A549 (cell line): Measurements from ENCODE around the gene APCDD1. TPM values are rescaled to one million over a fixed set of nuclear protein-coding genes. Genes with fewer than 3 reads are reported as not detected.

Experiments
- ATAC-seq, 2 experiments: fragments of 200-7000 bp in 1 of 2; fragments of >200 bp in 1 of 2; cut with Nextera tagmentation in 1 of 2; cut with Tn5 transposase in 1 of 2; 3 replicates each; pipeline versions ENCODE4 v1.8.0 to v1.9.1; 2018 to 2020; ENCODE audit warnings: mild to moderate bottlenecking in 1 of 2, moderate library complexity in 1 of 2
- CTCF ChIA-PET: fragments of 300-600 bp; sonication (Branson Sonifier 250); formaldehyde crosslinking; extraction: SDS; loops from one replicate; lab custom pipeline; 2021; ENCODE audit warnings: antibody characterized with exemption, inconsistent platforms; lab: Yijun Ruan, JAX
- POLR2A ChIA-PET: fragments of 350-600 bp; formaldehyde crosslinking; extraction: SDS; loops from one replicate; lab custom pipeline; 2021; ENCODE audit warnings: antibody characterized with exemption, inconsistent platforms; lab: Yijun Ruan, JAX
- DNase-seq, 2 experiments: peaks; one replicate each; pipeline versions ENCODE4 v3.0.0 to v3.0.0-alpha.2; 2011 to 2016; ENCODE audit warnings: low read depth in 1 of 2, low spot score in 1 of 2
- FAIRE-seq: peaks from 2 replicates; lab custom pipeline; 2011; peaks lifted over from hg19 to GRCh38; lab: Jason Lieb, UNC
- H3K27ac ChIP-seq, 2 experiments: fragments of >200 bp; sonication (Bioruptor Twin); formaldehyde crosslinking; 3 replicates each; pipeline ENCODE4 v1.5.1; 2016 to 2017
- H3K4me1 ChIP-seq: fragments of >200 bp; sonication (Bioruptor Twin); formaldehyde crosslinking; 3 replicates; pipeline ENCODE4 v1.6.1; 2016
- H3K4me2 ChIP-seq: fragments of >200 bp; sonication (Bioruptor Twin); formaldehyde crosslinking; 3 replicates; pipeline ENCODE4 v1.6.1; 2016
- H3K4me3 ChIP-seq: fragments of >200 bp; sonication (Bioruptor Twin); formaldehyde crosslinking; 3 replicates; pipeline ENCODE4 v1.5.1; 2016
- H3K9me3 ChIP-seq: fragments of >200 bp; sonication (Bioruptor Twin); formaldehyde crosslinking; 3 replicates; pipeline ENCODE4 v1.6.1; 2016
- BCL3 ChIP-seq: fragments of >200 bp; sonication (Bioruptor Twin); formaldehyde crosslinking; IDR thresholded peaks from 3 replicates; pipeline ENCODE4 v1.6.1; 2016
- CHD2 ChIP-seq: fragments of 150-350 bp; IDR thresholded peaks from 2 replicates; pipeline ENCODE4 v1.6.1; 2014; ENCODE audit warnings: low read length; ENCODE audit not compliant: partially characterized antibody
- CHD4 ChIP-seq: fragments of 200-600 bp; sonication (generic); IDR thresholded peaks from 2 replicates; pipeline ENCODE4 v1.6.1; 2016; ENCODE audit warnings: antibody characterized with exemption, mild to moderate bottlenecking, borderline replicate concordance
- CTCF ChIP-seq: fragments of >200 bp; sonication (Bioruptor Twin); formaldehyde crosslinking; IDR thresholded peaks from 3 replicates; pipeline ENCODE4 v1.5.1; 2016
- E2F6 ChIP-seq: IDR thresholded peaks from 2 replicates; pipeline ENCODE4 v1.6.1; 2012; ENCODE audit warnings: low read depth, borderline replicate concordance
- FOSL2 ChIP-seq, 2 experiments: fragments of 450-650 bp in 1 of 2; fragments of >200 bp in 1 of 2; sonication (Bioruptor Twin) in 1 of 2; formaldehyde crosslinking; IDR thresholded peaks; 2 replicates each; pipeline versions ENCODE4 v1.5.0 to v1.6.1; 2016 to 2020; ENCODE audit warnings: mild to moderate bottlenecking in 1 of 2, moderate library complexity in 1 of 2
- HDAC2 ChIP-seq: fragments of 200-600 bp; sonication (generic); IDR thresholded peaks from 2 replicates; pipeline ENCODE4 v1.6.1; 2016
- HMGXB4 ChIP-seq: fragments of 250-450 bp; sonication (Bioruptor Pico); IDR thresholded peaks from 2 replicates; pipeline ENCODE4 v1.5.0; 2021; ENCODE audit warnings: mild to moderate bottlenecking, moderate library complexity, borderline replicate concordance
- HOXA7 ChIP-seq: fragments of 250-450 bp; sonication (Bioruptor Pico); IDR thresholded peaks from 2 replicates; pipeline ENCODE4 v1.5.0; 2020; ENCODE audit warnings: mild to moderate bottlenecking, moderate library complexity
- HOXB5 ChIP-seq: fragments of 250-450 bp; sonication (Bioruptor Pico); IDR thresholded peaks from 2 replicates; pipeline ENCODE4 v1.5.0; 2020; ENCODE audit warnings: mild to moderate bottlenecking, moderate library complexity
- KDM1A ChIP-seq: fragments of 200-600 bp; sonication (generic); IDR thresholded peaks from 2 replicates; pipeline ENCODE4 v1.6.1; 2016; ENCODE audit warnings: low read depth, mild to moderate bottlenecking
- MAFK ChIP-seq: fragments of 450-650 bp; IDR thresholded peaks from 2 replicates; pipeline ENCODE4 v1.6.1; 2014; ENCODE audit not compliant: partially characterized antibody
- POLR2A ChIP-seq: IDR thresholded peaks from 2 replicates; pipeline ENCODE4 v1.6.1; 2012; ENCODE audit warnings: mild to moderate bottlenecking, low read length
- RAD21 ChIP-seq, 2 experiments: fragments of >200 bp in 1 of 2; sonication (Bioruptor Twin) in 1 of 2; formaldehyde crosslinking in 1 of 2; IDR thresholded peaks in 1 of 2; conservative IDR thresholded peaks in 1 of 2; 2 replicates in 1 of 2; 3 replicates in 1 of 2; pipeline ENCODE4 v1.6.1; 2012 to 2018; ENCODE audit warnings: inconsistent platforms in 1 of 2
- RCOR1 ChIP-seq: fragments of 150-350 bp; IDR thresholded peaks from 2 replicates; pipeline ENCODE4 v1.6.1; 2014; ENCODE audit warnings: antibody characterized with exemption, low read length, low read depth
- ZNF302 ChIP-seq: fragments of 250-450 bp; sonication (Bioruptor Pico); IDR thresholded peaks from 2 replicates; pipeline ENCODE4 v1.9.0; 2021; ENCODE audit warnings: inconsistent platforms, mild to moderate bottlenecking, moderate library complexity
- ZSCAN20 ChIP-seq: fragments of 250-450 bp; sonication (Bioruptor Pico); IDR thresholded peaks from 2 replicates; pipeline ENCODE4 v1.8.0; 2022; ENCODE audit warnings: mild to moderate bottlenecking, moderate library complexity
- WGBS: methylation state at CpG from one replicate; pipeline ENCODE4 v1.1.6; 2017; ENCODE audit errors: missing lambda C conversion rate; 5-methylcytosine and 5-hydroxymethylcytosine counted together
- polyA plus RNA-seq, 4 experiments: library from polyadenylated mRNA; depleted of rRNA in 3 of 4; stranded (reverse); fragments of >200 nt; fragmentation: RNase III in 1 of 4; extraction: RNeasy Plus Mini Kit Qiagen cat#74134 plus additional on column Dnase treatment in 1 of 4; gene quantifications; 2 replicates in 3 of 4; 3 replicates in 1 of 4; pipeline ENCODE4 v1.2.3, GENCODE V29; 2011 to 2017
- TF ChIP-seq, protein P1 (sequence below): fragments of 150-350 bp; IDR thresholded peaks from 2 replicates; pipeline ENCODE4 v1.6.1; 2014; ENCODE audit warnings: low read depth, mild to moderate bottlenecking, low read length

Gene APCDD1
- polyA plus RNA-seq, 2 of the 4 experiments (the other 2 are of a cell fraction), result not detected

DNA sequence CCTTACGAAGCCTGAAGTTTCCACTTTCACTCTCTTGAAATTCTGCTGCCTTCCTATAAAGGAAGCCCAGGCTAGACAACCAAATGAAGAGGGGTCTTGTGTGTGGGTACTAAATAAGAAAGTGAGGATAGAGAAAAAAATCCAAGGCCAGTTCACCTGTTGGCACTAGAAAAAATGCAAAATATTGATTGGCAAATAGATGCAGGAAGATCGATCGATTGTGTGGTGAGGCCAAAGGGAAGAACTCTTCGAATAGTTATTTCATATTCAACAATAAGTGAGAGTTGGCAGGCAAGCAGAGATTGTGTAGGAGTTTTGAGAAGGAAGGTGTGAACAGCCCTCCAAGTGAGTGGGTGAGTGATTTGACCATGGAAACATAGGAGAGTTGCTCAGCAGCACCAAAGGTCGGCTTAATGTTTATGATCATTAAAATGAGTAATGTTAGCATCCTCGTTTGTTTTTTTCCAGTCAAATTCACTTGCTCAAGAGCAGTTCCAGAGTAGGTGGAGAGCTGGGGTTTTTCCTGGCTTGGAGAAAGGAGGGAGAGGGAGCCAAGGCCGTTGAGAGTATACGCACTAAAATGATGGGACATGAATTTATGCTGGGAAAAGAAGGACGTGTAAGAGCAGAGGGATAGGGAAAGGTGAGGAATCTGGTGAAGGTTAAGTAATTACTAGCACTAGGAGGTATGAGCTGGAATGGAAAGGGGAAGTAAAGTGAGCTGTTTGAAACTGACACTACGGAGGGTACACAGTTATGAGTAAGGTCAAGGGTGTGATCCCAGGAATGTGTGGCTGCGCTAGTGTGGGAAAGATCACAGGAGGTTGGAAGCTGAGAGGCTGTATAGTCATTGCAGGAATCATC is 70.3 kb downstream of the APCDD1 start:
- TF ChIP-seq, protein P1, sequence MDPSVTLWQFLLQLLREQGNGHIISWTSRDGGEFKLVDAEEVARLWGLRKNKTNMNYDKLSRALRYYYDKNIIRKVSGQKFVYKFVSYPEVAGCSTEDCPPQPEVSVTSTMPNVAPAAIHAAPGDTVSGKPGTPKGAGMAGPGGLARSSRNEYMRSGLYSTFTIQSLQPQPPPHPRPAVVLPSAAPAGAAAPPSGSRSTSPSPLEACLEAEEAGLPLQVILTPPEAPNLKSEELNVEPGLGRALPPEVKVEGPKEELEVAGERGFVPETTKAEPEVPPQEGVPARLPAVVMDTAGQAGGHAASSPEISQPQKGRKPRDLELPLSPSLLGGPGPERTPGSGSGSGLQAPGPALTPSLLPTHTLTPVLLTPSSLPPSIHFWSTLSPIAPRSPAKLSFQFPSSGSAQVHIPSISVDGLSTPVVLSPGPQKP, result no peak
- TF ChIP-seq HMGXB4, result no peak
- TF ChIP-seq HDAC2, result no peak
- TF ChIP-seq POLR2A, result no peak
- no peak for TF ChIP-seq CTCF
- TF ChIP-seq HOXA7, result no peak
- TF ChIP-seq FOSL2 (IDR thresholded peaks at IDR 0.05), result no peak
- no peak for TF ChIP-seq FOSL2 (CRISPR knock-in tag; IDR thresholded peaks at IDR 0.05)
- no peak for TF ChIP-seq ZSCAN20
- no peak for DNase-seq
- peaks cover 7% of the 10 kb centered on the region; the same call in 2 of the 3 replicates for H3K4me1 ChIP-seq
- peak overlapping the region; percentile 59 for H3K4me2 ChIP-seq
- ChIA-PET POLR2A (no interaction called here), CTCF (no interaction called here)
- 54% methylated on average over 11 of the region's 11 CpGs for WGBS
- FAIRE-seq, result no peak
- H3K27ac ChIP-seq, result no peak overlapping the region
- no peaks in the 10 kb centered on the region for H3K9me3 ChIP-seq
- ATAC-seq, result no peak
- no peak overlapping the region for H3K4me3 ChIP-seq

GRCh38 chr18:10525371-10525691 is 70.9 kb downstream of the APCDD1 start:
- Histone ChIP-seq H3K4me1 (peaks cover 7% of the 10 kb centered on the region; the same call in 2 of the 3 replicates), H3K27ac (peak overlapping the region; percentile 12 to 43; a peak in 3 of 6 replicates), H3K4me2 (peak overlapping the region; percentile 59)
- no peak for DNase-seq
- POLR2A ChIA-PET, result no interaction called here
- ATAC-seq, result no peak
- TF ChIP-seq KDM1A, result no peak
- TF ChIP-seq E2F6, result no peak
- TF ChIP-seq RCOR1, result no peak
- TF ChIP-seq HOXB5 (CRISPR knock-in tag), result no peak
- no peak for TF ChIP-seq MAFK
- TF ChIP-seq CHD2, result no peak
- TF ChIP-seq CHD4, result no peak
- no peak for TF ChIP-seq RAD21 (conservative IDR thresholded peaks at IDR 0.05 in 1 of 2, IDR thresholded peaks at IDR 0.05 in 1 of 2)
- TF ChIP-seq ZNF302, result no peak
- TF ChIP-seq HMGXB4, result no peak
- no peak for TF ChIP-seq BCL3
- TF ChIP-seq, all 56 proteins: peak for 0
- no peaks in the 10 kb centered on the region for H3K9me3 ChIP-seq
- peak overlapping the region; percentile 97 for H3K4me3 ChIP-seq
- WGBS, result 75% methylated on average over 7 of the region's 7 CpGs
- no peak for FAIRE-seq
- CTCF ChIA-PET, result no interaction called here
